ENCODE measurements around the gene NDUFS2.

NDUFS2 gene

GRCh38 chr1:161172776-161173376, 29.3 kb upstream of the NDUFS2 start:
- DNase-seq: no peak

- DNase-seq: no peak
Measured at GRCh38 chr1:161173711-161174110, 28.5 kb upstream of the NDUFS2 start.

DNA sequence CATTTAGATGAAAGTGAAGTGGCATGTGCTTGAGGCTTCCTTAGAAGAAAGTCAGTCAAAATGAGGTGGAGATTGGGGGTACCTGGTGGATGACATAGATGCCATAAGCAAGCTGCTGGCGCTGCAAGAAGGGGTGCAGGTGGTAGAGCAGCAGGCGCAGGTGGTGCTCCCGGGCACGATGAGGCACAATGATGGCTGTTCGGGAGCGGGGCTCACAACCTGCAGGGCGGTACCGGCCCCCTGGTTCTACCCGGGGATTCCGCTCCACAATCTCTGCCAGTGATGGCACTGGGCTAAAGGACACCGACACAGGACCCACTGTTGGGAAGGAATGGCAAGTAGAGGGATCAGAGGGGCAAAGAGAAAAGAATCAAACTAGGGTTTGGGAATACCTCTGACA, 27.3 kb upstream of the NDUFS2 start:
- DNase-seq: no peak

DNA sequence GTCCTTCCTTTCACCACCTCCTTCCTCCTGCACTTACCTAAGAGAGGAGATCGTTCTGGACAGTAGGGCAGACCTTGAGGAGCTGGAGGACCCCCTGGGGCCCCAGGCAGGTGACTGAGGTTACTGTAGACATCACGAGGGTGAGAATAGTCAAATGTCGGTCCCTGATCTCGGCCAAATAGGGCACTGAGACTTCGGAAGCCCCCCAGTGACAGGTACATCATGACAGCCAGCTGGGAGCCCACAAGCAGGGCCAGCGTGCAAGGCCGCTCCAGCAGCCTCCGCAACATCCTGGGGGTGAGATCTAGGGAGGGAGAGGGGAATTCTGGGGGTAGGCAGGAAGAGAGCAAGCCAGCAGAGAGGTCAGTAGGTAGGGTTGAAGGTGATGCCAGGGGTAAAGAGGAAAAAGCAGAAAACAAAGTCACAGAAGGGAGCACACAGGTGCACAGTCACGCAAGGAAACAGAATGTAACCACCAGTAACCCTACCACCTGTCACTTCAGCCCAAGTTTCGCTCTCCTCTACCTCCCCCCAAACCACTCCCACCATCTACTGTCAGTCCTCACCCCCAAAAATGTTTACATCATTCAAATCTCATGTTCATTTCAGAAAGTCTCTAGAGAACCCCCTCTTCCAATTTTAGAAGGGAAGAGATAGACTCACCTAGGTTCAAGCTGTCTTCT, 26.3 kb upstream of the NDUFS2 start:
- DNase-seq: no peak

GRCh38 chr1:161176468-161177111, 25.6 kb upstream of the NDUFS2 start:
- DNase-seq: no peak

DNA sequence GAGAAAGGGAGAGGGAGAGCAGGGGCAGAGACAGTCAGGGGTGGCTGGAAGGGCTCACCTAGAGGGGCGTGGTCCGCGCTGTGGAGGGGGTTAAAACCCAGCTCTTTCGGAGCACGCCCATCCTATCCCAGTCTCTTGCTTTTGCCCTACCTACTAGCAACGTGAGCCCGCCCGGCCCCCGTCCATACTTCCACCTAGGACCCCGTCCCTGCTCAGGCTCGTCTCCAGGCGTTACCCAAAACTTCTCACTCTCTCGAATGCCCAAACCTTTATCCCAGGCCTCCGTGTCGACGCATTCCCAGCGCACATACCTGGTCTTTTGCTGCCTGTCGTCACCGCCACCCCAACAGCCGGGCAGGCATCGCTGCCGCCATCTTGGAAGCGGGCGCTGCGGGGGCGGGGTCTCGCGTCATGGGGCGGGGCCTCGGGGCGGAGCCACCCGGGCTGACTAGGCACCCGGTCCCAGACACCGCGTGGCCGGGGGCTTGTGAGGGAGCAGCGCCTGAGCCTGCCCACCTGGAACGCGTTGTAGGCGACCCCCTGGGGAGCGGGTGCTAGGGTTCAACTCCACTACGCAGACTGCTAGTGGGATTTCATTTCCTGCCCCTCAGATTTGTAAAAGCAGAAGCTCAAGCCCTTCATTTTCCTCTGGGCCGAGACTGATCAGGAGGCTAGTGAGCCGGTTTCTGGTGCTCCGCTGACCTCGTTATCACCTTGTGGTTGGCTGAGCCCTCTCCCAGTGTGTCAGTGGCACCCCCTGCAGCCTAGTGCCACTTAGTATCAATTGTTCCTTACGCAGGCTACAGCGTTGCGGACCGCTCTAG, 24.8 kb upstream of the NDUFS2 start, which contains the start of gene B4GALT3:
Gene B4GALT3 (minus strand): TSS at position 396 of the 824 bp plus-strand sequence. CDS start 1,447 bp downstream, outside the sequence.
- peak; percentile 55 for DNase-seq

- DNase-seq: no peak
Measured at GRCh38 chr1:161177936-161178244, 24.3 kb upstream of the NDUFS2 start.

DNA sequence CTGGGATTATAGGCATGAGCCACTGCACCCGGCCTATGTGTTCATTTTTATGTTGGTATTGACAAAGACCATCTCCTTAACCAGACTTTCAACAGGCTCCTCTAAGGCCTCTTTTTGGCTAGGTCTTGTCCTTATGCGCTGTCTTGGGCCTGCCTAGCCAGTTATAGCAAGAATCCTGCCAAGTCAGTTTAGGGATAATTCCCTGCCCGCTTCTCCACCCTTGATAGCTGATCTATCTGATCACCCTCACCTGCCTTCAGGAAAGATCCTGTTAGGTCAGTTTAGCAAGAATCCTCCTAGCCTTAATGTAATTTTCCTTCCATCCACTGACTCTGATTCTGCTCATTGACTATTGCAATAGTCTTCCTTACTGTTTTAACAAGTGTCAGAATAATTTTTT, 22.5 kb upstream of the NDUFS2 start:
- no peak for DNase-seq

GRCh38 chr1:161180639-161181038, 21.5 kb upstream of the NDUFS2 start:
- no peak for DNase-seq

DNA sequence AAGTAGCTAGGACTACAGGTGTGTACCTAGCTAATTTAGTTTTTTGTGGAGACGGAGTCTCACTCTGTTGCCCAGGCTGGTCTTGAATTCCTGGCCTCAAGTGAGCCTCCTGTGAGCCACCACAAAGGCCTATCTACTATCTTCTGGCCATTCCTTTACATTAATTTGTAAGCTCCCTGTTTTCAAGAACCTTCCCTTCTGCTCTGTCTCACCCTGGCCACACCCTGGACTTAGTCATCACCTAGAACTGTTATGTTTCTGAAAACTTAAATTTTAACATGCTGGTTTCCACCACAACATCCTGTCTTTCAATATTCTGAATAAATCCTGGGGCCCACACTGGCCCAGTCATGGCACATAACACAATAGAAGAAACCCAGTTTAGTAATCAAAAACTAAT, 20.0 kb upstream of the NDUFS2 start:
- no peak for DNase-seq

DNA sequence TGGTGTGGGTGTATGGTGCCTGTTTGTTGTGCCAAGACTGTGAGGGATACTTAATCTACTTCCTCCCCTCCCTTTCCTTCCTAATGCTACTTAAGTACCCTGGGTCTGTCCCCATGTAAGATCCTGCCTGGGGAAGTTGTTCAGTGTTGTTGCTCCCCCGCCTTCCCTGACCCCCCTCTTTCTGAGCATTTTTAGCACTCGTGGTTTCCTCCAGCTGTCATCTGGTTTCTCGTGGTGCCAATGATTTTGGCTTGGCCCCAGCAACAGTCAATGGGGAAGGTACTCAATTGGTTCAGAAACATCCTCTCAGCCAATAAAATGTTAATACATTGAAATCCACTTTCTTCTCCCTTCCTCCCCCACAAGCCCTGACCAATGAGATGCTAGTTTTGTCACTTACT, 16.9 kb upstream of the NDUFS2 start:
- DNase-seq: peak; percentile 96

GRCh38 chr1:161185732-161186311, 16.3 kb upstream of the NDUFS2 start:
- no peak for DNase-seq

- no peak for DNase-seq
Measured at GRCh38 chr1:161187311-161187710, 14.9 kb upstream of the NDUFS2 start.

GRCh38 chr1:161188381-161188780, 13.8 kb upstream of the NDUFS2 start:
- DNase-seq: no peak

DNA sequence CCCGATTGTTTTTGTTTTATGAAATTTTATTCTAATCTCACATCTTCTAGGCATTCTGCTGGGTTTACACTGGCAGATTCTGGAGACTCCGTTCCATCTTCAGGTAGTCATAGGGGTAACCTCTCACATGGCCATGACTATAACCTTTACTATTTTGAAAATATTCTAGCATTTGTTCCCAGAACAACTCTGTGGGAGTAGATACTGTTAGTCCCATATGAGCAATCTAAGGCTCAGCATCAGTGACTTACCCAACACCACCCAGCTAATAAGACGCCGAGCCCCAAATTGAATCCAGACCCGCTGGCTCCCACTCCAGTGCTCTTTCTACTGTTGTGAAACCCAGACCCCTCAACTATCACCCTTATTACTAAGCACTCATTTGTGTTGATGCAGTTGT, 13.1 kb upstream of the NDUFS2 start:
- no peak for DNase-seq

- no peak for DNase-seq
Measured at GRCh38 chr1:161190962-161191521, 11.1 kb upstream of the NDUFS2 start.

DNA sequence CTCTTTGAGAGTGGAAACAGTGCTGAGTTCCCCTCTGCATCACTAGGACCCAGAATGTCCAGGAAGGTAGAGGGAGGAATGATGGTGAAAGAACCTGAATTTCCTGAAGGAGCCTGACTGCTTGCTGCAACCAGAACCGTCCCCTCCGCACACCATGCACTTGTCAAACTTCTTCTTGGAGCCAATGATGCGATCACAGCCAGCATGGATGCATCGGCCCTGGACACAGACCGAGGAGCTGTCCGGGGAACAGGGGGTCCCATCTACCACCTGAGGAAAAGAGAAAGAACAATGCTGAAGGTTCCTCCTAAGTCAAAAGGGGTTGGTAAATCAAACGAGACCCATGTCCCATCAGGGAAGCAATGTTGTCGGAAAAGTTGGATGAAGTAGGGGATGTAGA, 10.2 kb upstream of the NDUFS2 start:
- no peak for DNase-seq

DNA sequence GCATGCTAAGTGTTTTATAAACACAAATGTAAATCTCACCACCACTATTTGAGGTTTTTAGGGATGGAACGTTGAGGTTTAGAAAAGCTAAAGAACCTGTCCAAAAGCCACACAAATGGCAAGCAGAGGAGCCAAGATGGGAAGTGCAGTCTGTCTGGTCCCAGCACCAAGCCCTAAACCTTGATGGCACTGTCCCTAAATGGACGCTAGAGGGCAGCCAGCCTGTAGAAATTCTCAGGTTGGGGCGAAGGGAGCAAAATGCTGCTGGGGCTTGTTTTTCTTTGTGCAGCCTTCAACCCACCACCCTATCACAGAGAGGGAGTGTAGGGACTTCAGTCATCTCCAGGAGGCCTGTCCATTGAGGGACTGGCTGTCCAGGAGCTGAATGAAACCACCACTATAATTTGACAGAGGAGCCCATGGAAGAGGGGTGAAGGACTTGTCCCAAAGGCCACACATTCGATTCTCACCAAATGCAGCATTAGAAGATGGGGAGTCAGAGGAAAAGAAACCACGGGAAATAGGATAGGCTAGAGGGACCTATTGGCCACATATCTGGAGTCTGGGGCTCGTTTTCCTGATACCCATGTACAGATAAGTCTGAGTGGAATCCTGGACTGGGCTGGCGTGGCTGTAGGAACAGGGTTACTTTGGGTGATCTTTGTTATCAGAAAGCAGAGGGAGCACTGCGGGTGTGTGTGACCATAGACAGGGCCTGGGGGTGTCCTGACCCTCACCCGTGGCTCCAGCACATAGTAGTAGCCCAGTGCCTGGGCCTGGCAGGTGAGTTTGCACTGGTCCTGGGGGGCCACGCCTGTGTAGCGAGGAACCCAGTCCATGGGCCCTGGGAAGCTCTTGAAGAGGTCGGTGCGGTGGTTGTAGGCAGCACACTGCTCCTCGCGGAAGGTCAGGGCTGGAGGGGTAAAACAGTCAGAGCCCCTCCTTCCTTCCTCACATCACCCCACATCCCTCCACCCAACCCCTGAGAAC, 9.4 kb upstream of the NDUFS2 start:
- DNase-seq: peak; percentile 66

DNA sequence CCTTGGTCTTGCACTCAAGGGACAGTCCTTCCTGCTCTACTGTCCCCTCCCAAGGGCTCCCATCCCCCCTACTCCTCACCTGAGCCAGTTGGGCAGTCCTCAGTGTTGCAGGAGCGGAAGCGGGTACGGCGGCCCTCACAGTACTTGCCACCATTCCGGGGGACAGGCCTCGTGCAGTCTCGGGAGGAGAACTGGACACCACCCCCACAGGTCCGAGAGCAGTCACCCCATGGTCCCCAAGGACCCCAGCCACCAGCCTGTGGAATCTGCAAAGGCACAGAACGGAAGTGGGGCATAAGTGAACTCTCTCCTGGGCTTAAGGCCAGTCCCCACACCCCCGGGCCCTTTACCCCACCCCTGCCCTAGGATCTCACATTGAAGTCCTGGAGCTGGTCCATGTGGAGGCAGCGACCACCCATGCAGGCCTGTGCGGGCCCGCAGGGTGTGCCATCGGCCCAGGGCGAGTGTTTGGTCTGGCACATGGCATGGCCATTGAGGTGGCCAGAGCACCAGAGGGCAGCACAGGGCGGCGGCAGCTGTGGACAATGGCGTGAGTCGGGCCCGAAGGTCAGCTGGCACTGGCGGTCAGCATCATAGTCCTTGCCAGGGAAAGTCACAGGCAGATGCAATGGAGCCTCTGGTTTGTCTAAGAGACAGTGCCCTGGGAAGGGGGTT, 8.5 kb upstream of the NDUFS2 start:
- DNase-seq: no peak

DNA sequence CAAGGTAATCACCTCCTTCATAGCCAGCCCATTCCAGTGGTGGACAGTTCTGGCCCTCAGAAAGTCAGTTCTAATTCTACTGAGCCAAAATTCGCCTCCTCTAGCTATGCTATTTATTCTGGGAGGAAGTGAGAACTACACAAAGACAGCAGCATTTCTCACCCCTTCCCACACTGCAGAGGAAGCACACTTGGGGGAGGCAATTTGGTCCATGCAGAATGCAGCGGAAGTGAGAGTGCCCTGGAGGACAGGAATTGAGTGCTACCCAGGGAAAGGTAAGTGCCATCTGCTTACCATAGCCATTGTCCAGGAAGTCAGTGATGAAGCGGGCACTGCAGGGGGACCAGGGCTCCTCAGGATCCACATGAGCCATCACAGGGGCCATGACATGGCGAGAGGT, 7.0 kb upstream of the NDUFS2 start:
- DNase-seq: no peak

DNA sequence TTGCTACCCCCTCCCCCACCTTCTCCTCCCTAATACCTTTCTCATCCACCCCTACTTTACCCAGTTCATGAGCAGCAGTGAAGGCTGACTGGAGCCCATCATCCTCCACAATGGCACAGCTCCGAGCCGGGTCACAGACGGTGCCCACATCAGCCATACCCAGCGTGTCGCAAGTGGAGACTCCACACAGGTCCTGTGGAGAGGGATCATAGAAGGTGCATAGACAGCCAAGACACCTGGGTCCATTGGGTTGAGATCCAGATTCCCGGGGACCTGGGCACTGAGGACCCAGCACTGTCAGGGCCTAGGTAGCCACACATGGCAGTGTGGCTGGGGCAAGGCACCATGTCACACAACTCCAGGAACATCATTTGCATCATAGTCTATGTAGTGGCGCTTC, 6.1 kb upstream of the NDUFS2 start:
- no peak for DNase-seq
